Measurements from ENCODE around the gene ZNF236.

DNA sequence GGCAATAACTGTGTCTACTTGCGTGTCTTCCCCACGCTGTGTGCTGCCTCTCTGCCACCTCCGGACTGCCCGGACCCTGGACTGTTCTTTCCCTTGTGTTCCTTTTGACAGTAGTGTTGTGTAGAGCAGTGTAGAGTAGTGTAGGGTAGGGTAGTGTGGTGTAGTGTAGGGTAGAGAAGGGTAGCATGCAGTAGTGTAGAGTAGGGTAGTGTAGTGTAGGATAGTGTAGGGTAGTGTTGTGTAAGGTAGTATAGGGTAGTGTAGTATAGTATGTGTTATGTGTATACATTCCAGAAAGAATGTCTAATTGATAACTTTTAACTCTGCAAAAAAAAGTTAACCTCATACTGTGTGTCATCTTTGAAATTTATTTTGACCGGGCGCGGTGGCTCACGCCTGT is 49.7 kb upstream of the ZNF236 start:
- TF ChIP-seq, protein P1, sequence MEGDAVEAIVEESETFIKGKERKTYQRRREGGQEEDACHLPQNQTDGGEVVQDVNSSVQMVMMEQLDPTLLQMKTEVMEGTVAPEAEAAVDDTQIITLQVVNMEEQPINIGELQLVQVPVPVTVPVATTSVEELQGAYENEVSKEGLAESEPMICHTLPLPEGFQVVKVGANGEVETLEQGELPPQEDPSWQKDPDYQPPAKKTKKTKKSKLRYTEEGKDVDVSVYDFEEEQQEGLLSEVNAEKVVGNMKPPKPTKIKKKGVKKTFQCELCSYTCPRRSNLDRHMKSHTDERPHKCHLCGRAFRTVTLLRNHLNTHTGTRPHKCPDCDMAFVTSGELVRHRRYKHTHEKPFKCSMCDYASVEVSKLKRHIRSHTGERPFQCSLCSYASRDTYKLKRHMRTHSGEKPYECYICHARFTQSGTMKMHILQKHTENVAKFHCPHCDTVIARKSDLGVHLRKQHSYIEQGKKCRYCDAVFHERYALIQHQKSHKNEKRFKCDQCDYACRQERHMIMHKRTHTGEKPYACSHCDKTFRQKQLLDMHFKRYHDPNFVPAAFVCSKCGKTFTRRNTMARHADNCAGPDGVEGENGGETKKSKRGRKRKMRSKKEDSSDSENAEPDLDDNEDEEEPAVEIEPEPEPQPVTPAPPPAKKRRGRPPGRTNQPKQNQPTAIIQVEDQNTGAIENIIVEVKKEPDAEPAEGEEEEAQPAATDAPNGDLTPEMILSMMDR (conservative IDR thresholded peaks at IDR 0.05), result no peak
- TF ChIP-seq ZFX (IDR thresholded peaks at IDR 0.05), result no peak
